ENCODE measurements around the gene SRA1. TPM values are rescaled to one million over a fixed set of nuclear protein-coding genes. Genes with fewer than 3 reads are reported as not detected.

Gene SRA1
- total and polyA plus RNA-seq, 2 of the 13 experiments (the other 11 are each of a cell fraction or from before 2014, with no cell fraction given) = 14.2 to 32.8 TPM

DNA sequence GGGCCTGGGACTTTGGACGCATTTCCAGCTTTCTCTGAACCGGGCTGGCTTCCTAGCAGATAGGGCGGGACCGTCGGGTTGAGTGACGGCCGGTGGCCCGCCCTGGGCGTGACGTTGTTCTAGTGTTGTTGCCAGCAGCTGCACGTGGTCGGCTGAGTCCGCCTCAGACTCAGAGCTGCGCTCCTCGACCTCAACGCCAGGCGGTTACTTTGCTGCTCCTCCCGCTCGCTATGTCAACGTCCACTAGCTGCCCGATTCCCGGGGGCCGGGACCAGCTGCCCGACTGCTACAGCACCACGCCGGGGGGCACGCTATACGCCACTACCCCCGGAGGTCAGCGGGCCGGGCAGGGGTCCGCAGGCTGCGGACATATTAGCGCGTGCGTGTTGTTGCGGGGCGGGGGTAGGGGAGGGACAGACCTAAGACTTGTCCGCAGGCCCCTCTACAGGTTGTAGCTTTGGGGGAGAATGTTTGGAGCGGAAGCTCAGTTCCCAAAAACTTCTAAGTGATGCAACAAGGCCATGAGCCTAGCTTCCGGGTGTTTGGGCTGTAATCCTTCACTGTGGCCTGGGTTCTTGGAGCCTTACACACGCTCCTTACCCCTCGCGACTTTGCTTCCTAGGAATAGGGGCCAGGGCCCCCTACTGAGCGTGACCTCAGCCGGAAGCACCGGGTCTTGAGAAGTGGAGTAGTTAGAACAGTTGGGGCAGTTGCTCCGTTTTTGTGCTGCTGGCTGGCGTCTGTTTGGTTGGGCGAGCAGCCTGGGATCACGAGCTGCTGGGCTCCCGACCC lies 9.6 kb downstream of the SRA1 start, which contains the start of gene EIF4EBP3 (continued):
- TF ChIP-seq YEATS2 (CRISPR knock-in tag; IDR thresholded peaks at IDR 0.05; ENCODE audit: borderline replicate concordance) (no peak), SRSF4 (IDR thresholded peaks at IDR 0.05; ENCODE audit: low read depth, low read length, poor library complexity, severe bottlenecking) (no peak), ZMAT3 (CRISPR knock-in tag; conservative IDR thresholded peaks at IDR 0.05) (0 out of 2 replicates have a peak, but pooled peaks have one; percentile 29), ZNF713 (CRISPR knock-in tag; IDR thresholded peaks at IDR 0.05) (0 out of 2 replicates have a peak, but pooled peaks have one; percentile 43), ZNF891 (CRISPR knock-in tag; IDR thresholded peaks at IDR 0.05) (peak; percentile 38; the same call in 1 of the 2 replicates), HOXA5 (CRISPR knock-in tag; IDR thresholded peaks at IDR 0.05) (no peak; the same call in 1 of the 2 replicates), ZNF747 (CRISPR knock-in tag; IDR thresholded peaks at IDR 0.05; ENCODE audit: borderline replicate concordance) (peak; percentile 80; the same call in 1 of the 2 replicates), ELF3 (CRISPR knock-in tag; IDR thresholded peaks at IDR 0.05) (peak; percentile 60), SRSF1 (optimal IDR thresholded peaks at IDR 0.05; ENCODE audit: low read depth, low read length) (peak; percentile 35), NONO (IDR thresholded peaks at IDR 0.05) (no peak), NONO (CRISPR knock-in tag; conservative IDR thresholded peaks at IDR 0.05) (no peak; the same call in 1 of the 2 replicates), ZNF598 (CRISPR knock-in tag; IDR thresholded peaks at IDR 0.05; ENCODE audit: borderline replicate concordance) (peak; percentile 73; the same call in 1 of the 2 replicates), ZBTB20 (CRISPR knock-in tag; IDR thresholded peaks at IDR 0.05; ENCODE audit: borderline replicate concordance, low read depth) (peak; percentile 34; the same call in 1 of the 2 replicates), TBX2 (CRISPR knock-in tag; IDR thresholded peaks at IDR 0.05; ENCODE audit: borderline replicate concordance) (peak; percentile 60)
- TF ChIP-seq, protein P1, sequence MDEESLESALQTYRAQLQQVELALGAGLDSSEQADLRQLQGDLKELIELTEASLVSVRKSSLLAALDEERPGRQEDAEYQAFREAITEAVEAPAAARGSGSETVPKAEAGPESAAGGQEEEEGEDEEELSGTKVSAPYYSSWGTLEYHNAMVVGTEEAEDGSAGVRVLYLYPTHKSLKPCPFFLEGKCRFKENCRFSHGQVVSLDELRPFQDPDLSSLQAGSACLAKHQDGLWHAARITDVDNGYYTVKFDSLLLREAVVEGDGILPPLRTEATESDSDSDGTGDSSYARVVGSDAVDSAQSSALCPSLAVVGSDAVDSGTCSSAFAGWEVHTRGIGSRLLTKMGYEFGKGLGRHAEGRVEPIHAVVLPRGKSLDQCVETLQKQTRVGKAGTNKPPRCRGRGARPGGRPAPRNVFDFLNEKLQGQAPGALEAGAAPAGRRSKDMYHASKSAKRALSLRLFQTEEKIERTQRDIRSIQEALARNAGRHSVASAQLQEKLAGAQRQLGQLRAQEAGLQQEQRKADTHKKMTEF (CRISPR knock-in tag; IDR thresholded peaks at IDR 0.05) = peak; percentile 85
- TF ChIP-seq, protein P2, sequence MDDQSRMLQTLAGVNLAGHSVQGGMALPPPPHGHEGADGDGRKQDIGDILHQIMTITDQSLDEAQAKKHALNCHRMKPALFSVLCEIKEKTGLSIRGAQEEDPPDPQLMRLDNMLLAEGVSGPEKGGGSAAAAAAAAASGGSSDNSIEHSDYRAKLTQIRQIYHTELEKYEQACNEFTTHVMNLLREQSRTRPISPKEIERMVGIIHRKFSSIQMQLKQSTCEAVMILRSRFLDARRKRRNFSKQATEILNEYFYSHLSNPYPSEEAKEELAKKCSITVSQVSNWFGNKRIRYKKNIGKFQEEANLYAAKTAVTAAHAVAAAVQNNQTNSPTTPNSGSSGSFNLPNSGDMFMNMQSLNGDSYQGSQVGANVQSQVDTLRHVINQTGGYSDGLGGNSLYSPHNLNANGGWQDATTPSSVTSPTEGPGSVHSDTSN (CRISPR knock-in tag; IDR thresholded peaks at IDR 0.05; ENCODE audit: borderline replicate concordance) = peak; percentile 51; the same call in 1 of the 2 replicates
- TF ChIP-seq, protein P3, sequence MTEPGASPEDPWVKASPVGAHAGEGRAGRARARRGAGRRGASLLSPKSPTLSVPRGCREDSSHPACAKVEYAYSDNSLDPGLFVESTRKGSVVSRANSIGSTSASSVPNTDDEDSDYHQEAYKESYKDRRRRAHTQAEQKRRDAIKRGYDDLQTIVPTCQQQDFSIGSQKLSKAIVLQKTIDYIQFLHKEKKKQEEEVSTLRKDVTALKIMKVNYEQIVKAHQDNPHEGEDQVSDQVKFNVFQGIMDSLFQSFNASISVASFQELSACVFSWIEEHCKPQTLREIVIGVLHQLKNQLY (CRISPR knock-in tag; IDR thresholded peaks at IDR 0.05) = peak; percentile 43; the same call in 1 of the 2 replicates
- TF ChIP-seq, protein P4, sequence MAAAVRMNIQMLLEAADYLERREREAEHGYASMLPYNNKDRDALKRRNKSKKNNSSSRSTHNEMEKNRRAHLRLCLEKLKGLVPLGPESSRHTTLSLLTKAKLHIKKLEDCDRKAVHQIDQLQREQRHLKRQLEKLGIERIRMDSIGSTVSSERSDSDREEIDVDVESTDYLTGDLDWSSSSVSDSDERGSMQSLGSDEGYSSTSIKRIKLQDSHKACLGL (CRISPR knock-in tag; IDR thresholded peaks at IDR 0.05) = no peak
- TF ChIP-seq, protein P5, sequence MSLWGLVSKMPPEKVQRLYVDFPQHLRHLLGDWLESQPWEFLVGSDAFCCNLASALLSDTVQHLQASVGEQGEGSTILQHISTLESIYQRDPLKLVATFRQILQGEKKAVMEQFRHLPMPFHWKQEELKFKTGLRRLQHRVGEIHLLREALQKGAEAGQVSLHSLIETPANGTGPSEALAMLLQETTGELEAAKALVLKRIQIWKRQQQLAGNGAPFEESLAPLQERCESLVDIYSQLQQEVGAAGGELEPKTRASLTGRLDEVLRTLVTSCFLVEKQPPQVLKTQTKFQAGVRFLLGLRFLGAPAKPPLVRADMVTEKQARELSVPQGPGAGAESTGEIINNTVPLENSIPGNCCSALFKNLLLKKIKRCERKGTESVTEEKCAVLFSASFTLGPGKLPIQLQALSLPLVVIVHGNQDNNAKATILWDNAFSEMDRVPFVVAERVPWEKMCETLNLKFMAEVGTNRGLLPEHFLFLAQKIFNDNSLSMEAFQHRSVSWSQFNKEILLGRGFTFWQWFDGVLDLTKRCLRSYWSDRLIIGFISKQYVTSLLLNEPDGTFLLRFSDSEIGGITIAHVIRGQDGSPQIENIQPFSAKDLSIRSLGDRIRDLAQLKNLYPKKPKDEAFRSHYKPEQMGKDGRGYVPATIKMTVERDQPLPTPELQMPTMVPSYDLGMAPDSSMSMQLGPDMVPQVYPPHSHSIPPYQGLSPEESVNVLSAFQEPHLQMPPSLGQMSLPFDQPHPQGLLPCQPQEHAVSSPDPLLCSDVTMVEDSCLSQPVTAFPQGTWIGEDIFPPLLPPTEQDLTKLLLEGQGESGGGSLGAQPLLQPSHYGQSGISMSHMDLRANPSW (CRISPR knock-in tag; IDR thresholded peaks at IDR 0.05; ENCODE audit: borderline replicate concordance) = peak; percentile 92; the same call in 1 of the 2 replicates
- TF ChIP-seq, protein P6, sequence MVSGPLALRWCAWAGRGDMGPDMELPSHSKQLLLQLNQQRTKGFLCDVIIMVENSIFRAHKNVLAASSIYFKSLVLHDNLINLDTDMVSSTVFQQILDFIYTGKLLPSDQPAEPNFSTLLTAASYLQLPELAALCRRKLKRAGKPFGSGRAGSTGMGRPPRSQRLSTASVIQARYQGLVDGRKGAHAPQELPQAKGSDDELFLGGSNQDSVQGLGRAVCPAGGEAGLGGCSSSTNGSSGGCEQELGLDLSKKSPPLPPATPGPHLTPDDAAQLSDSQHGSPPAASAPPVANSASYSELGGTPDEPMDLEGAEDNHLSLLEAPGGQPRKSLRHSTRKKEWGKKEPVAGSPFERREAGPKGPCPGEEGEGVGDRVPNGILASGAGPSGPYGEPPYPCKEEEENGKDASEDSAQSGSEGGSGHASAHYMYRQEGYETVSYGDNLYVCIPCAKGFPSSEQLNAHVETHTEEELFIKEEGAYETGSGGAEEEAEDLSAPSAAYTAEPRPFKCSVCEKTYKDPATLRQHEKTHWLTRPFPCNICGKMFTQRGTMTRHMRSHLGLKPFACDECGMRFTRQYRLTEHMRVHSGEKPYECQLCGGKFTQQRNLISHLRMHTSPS (CRISPR knock-in tag; IDR thresholded peaks at IDR 0.05; ENCODE audit: low read depth) = no peak

Data from HepG2 (cell line).